GM18951 (cell line): ENCODE measurements around the gene LBP.
"Not testable (repeated sequence)": the region's sequence is repeated elsewhere in the genome, so short reads cannot be mapped to it uniquely, and the experiment has no call there.

Experiments
- POLR2A ChIP-seq: IDR thresholded peaks from 4 replicates; pipeline ENCODE4 v1.6.1; 2011; ENCODE audit warnings: mild to moderate bottlenecking; ENCODE audit not compliant: insufficient read length, insufficient read depth; ENCODE audit errors: extremely low read depth
- in situ Hi-C: fragments of 300-500 bp; cut with MboI; formaldehyde crosslinking; loops from one replicate; pipeline ENCODE4 v1.12.0; 2022; ENCODE audit warnings: low sequenced_read_pairs, mixed read lengths, inconsistent platforms; ENCODE audit not compliant: unreplicated experiment

Gene LBP

DNA sequence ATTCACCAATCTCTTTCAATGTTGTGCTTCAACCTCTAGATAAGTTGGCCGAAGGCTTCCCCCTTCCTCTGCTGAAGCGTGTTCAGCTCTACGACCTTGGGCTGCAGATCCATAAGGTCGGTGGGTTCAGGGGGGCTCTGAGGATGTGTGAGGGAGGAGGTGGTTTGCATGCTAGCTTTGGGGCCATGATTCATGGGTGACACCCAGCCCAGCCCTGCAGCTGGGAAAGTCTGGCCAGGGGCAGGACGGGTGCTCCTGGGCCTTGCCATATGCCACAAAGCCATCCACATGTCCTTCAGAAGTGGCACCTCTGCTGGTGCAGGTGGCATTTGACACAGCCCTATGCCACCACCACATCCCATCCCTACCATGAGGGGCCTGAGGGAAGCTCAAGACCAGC is 27.6 kb downstream of the LBP start:
- in situ Hi-C loops = no loop called here
- TF ChIP-seq POLR2A = no peak

DNA sequence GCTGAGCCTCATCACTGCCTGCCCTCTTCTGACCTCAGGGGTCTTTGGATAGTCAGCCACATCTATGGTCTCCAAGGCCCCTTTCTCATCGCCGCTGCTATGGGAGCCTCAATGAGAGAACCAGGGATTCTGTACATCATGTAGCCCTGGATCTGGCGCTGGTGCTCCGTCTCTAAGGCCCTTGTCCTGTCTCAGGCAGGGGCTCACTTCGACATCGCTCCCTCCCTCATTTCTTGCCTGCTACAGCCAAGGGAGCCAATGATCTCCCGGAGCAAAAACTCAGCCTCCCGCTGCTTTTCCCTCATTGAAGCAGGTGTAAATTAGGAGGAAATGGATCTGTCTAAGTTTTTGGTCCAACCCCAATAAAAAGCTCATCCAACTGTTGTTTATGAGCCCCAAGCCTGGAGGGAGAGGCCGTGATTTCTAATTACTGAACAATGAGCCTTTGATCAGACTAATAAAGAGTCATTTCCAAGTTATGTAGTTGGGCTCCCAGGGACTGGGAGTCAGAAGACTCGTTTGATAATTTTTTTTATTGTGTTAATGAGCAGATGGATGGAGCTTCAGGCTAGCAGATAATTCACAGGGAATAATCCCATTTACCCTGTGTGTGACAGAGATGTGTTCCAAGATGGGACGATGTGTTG is 30.9 kb downstream of the LBP start:
- in situ Hi-C loops = no loop called here
- TF ChIP-seq POLR2A = no peak

DNA sequence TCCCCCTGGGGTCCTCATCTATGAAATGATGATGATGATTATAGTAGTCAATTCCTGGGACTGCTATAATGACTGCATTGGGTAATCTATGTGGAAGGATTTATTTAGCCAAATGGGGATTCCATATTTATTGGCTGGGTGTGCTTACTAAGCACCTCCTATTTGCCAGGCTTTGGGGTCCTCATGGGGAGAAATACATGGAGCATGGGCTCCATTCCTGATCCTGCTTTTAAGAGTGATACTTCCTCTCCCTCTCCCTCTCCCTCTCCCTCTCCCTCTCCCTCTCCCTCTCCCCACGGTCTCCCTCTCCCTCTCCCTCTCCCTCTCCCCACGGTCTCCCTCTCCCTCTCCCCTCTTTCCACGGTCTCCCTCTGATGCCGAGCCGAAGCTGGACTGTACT is 31.6 kb downstream of the LBP start:
- in situ Hi-C loops = not testable (repeated sequence)

DNA sequence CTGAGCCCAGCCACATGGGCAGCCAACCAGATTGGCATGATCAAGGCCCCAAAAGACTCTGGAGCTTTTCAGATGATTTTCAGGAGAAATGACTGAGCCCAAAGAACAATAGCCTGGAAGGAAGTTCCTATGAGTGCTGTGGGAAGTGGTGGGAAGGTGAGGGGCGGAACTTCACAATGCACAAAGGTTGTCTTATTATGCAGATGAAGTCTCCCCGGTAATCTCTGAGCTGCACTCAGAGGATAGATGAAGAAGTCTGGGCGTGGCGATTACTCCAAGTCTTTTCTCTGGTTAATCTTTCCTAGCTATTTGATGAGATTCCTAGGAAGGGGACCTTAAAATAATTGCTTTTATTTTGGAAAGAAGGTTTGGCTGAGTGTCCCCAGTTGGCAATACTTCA is 36.9 kb downstream of the LBP start:
- no peak for TF ChIP-seq POLR2A
- in situ Hi-C loops = no loop called here

DNA sequence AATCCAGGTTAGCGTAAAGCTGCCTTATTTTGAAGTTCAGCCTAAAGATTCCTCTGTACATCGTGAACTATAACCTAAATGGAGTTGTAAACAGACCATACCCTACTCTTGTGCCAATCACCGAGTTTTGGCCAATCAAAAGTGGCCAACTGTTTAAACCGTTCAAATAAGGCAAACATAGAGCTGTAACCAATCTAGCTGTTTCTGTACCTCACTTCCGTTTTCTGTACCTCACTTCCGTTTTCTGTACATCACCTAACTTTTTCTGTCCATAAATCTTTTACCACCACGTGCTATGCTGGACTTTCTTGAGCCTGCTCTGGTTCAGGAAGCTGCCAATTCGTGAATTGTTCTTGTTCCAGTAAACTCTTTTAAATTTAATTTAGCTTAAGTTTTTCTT is 39.7 kb downstream of the LBP start:
- no peak for TF ChIP-seq POLR2A
- in situ Hi-C loops = no loop called here

DNA sequence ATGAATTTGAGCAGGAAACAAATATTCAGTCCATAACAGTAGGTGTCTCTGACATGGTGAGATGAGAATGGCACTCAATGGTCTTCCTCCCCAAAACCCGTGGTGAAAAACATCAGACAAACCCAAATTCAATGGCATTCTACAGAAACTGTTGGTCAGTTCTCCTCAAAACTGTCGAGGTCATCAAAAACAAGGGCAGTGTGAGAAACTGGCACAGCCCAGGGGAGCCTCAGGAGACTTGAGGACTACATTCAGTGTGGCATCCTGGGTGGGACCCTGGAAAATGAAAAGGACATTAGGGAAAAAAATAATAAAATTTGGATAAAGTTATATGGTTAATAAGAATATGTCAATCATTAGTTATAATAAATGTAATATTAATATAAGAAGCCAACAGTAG is 40.6 kb downstream of the LBP start:
- TF ChIP-seq POLR2A = no peak
- in situ Hi-C loops = no loop called here

DNA sequence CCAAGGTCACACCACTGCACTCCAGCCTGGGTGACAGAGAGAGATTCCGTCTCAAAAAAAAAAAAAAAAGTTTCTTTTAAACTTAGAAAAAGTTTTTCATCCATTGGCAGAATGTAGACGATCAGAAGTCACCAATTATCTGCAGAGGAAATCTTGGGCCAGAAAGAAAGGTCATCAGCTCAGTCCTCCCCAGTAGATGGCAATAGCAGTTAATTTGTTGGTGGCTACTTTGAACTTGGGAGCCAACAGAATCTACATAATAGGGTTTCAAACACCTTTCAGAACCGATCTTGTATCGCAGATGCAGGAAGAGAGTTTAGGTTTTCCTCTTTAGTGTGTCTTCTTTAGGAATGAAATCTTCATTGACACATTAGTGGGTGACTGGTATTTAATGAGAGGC is 41.7 kb downstream of the LBP start:
- in situ Hi-C loops = no loop called here
- TF ChIP-seq POLR2A = no peak

DNA sequence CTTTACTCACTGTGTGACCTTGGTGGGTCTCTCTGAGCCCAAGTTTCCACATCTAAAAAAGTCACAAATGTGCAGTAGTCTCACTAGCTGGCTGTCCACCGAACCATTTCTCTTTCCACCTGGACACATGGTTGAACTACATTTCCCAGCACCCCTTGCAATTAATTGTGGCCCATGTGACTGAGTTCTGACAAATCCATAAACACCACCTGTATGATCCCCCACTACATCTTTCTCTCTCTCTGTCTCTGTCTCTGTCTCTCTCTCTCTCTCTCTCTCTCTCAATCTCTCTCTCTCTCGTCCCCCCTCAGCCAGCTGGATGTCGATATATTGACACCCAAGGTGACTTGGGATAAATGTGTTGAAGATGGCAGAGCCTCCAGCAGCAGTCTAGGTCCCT is 46.1 kb downstream of the LBP start:
- no peak for TF ChIP-seq POLR2A
- in situ Hi-C loops = loop anchor here (10.0 kb wide), 1 partner anchor 158 kb away; no protein-coding TSS in a partner anchor

DNA sequence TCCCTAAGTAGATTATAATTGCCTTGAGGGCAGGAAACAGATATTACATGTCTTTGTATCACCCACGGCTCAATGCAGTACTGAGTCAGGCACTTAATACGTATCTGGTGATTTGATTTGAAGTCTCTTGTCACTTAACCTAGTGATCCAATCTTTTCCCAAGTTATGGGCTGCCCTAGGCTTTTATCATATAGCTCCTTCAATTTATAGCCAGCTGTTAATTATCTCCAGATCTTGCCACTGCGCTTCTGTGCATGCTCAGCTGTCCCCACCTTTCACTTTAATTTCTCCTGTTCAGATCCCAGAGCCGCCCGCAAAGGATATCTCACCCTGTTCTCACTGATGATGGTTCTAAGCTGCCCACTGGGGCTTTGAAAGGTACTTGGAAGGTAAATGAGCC is 47.0 kb downstream of the LBP start:
- no peak for TF ChIP-seq POLR2A
- in situ Hi-C loops = loop anchor here (10.0 kb wide), 1 partner anchor 158 kb away; no protein-coding TSS in a partner anchor

DNA sequence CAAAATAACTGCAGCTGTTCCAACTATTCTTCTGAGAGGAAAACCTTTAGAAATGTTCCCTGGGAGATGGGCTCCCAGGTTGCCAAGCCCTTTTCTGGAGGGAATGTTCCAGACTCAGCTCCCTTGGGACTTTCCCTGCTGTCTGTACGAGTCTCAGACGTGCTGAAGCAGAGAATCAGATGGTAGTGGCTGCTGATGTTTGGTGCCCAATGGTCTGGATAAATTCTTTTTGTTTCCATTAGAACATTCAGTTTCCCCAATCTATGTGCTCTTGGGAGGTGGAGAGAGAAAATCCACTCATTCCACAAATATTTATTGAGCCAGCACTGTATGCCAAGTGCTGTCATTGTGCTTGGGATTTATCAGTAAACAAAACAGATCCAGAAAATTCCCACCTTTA is 48.9 kb downstream of the LBP start:
- in situ Hi-C loops = loop anchor here (10.0 kb wide), 1 partner anchor 160 kb away; no protein-coding TSS in a partner anchor

DNA sequence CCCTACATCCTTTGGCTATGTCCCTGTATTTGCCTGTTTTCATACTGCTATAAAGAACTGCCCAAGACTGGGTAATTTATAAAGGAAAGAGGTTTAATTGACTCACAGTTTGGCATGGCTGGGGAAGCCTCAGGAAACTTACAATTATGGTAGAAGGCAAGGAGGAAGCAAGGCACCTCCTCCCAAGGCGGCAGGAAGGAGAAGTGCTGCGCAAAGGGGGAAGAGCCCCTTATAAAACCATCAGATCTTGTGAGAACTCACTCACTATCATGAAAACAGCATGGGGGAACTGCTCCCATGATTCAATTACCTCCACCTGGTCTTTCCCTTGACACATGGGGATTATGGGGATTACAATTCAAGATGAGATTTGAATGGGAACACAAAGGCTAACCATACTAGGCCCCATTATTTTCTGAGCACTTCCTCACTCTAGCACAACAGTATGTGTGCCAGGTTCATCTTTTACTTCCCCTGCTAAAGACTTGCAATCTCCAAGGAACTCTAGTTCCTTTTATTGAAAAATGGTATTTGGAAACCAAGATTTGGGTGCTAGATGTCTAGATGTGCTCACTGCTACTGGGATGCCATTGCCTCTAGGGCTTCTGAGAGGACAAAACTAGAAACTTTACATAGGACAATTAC is 49.6 kb downstream of the LBP start:
- in situ Hi-C loops = loop anchor here (10.0 kb wide), 1 partner anchor 161 kb away; no protein-coding TSS in a partner anchor

More for the DNA sequence above, 48.9 kb downstream of the LBP start:
- no peak for TF ChIP-seq POLR2A

DNA sequence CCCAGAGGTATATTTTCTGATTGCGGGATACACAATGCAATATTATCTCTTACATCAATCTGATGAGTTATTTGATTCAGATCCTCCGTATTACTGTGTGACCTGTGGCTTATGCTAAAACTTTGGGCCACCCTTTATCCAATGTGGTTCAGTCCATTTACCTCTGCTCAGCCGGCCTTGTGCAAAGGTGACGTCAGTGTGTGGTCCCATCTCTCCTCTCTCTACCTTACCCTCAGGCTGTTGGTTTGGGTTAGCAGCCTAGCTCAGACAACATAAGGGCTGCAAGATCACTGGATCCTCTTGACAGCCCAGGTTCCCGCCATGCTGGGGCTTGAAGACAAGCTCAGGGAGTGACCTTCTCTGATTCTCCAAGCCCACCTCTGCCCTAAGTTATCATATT is 55.8 kb downstream of the LBP start:
- TF ChIP-seq POLR2A = no peak
- in situ Hi-C loops = no loop called here

DNA sequence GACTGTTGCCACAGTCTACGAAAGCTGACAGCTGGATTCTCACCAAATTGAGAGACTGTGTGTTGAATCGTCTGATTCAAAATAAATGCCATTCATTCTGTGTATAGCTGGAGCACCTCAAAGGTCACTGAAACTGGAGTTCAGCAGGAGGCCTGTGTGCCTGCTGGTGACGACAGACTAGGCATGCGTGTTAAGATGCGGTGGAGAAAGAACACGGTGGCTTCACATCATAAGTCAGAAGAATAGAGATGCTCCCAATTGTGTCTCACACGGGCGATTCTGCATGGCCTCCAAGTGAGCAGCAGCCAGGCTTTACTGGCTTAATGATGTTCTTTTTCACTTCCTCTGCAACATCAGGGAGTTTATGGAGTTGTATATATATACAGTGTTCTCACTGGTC is 56.5 kb downstream of the LBP start:
- TF ChIP-seq POLR2A = no peak
- in situ Hi-C loops = no loop called here

DNA sequence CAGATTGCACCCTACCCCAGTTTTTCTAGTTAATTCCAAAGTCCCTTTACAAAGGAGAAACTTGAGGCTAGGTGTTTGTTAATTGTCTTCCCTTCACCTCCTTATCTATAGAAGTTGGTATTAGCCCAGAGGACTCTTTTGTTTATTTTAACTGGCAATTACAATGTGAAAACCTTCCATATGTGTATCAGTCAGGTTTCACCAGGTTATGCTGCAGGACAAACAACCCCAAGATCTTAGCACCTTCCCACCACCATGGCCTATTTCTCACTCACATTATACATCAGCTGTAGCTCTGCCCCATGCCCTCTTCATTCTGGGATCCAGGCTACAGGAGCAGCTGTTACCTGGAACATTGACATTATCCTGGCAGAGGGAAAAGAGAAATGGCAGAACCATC is 57.7 kb downstream of the LBP start:
- no peak for TF ChIP-seq POLR2A
- in situ Hi-C loops = no loop called here
